Measurements from ENCODE around the gene SH3BGRL2.
A peak's percentile ranks its signal among the peaks of the same experiment; 100 is the strongest.
"Not testable (repeated sequence)": the region's sequence is repeated elsewhere in the genome, so short reads cannot be mapped to it uniquely, and the experiment has no call there.

The SH3BGRL2 gene

DNA sequence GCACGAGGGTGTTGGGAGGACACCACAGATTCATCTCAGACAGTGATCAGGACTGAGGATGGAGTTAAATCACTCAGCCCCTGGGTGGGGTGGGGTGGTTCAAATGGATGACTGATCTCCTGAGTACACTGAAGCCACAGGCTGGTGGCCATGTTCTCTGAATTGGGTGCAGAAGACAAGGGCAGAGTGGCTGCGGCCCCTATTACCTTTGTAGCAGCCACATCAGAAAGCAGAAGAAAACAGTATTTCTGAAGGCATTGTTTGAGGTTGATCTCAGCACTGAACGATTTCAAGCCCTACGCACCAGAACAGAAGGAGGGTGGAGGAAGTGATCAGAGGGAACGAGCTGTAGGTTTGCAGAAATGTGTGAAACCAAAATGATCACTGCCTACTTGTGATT lies 71.6 kb downstream of the SH3BGRL2 start:
- DNase-seq, result peak in 2 of 5 experiments; percentile 21 to 24

DNA sequence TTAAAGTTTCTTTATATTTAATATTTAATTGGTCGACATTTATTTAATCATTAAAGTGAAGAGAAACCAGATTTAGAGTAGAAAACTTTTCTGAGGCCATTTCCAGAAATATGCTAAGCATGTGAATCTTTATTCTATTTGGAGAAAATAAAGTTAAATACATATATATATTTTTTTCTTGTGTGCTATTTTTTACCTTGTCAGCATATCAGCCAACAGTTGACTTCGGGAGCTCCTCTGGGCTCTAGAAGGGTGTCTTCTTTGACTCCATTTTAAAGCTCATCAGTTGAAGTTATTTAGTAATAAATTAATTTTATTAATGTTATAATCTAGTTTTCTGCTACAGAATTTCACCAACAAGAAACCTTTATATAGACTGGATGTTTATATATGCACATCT lies 73.1 kb downstream of the SH3BGRL2 start:
- DNase-seq, result no peak

DNA sequence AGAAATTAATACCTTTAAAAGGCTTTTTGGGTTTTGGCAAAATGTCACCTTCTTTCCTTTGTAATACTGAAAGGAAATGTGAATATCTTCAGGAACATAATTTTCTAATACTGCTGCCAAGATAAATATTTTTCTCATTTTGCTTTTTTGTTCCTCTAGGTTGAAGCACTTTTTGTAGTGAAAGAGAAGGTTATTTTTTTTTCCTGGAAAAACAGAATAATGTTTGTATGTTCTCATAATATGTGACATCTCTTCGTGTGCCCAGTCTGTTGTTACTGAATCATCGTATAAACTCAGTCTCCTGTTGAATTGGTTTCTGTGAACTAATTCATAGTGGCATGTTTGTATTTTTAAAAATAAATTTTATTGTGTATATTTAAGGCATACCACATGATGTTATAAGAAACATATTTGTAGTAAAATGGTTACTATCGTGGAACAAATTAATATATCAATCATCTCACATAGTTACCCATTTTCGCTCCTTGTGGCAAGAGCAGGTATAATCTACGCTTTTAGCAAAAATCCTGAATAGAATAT lies 74.4 kb downstream of the SH3BGRL2 start:
- DNase-seq, result no peak

DNA sequence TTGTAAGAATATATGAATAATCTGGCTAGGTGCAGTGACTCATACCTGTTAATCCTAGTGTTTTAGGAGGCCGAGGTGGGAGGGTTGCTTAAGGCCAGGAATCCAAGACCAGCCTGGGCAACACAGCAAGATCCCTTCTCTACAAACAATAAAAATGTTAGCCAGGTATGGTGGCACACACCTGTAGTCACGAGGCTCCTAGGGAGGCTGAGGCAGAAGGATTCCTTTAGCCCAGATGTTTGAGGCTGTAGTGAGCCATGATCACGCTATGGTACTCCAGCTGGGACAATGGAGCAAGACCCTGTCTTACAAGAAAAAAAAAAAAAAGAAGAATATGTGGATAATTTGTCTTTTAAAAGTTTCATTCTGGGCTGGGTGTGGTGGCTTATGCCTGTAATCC lies 75.4 kb downstream of the SH3BGRL2 start:
- DNase-seq, result no peak

DNA sequence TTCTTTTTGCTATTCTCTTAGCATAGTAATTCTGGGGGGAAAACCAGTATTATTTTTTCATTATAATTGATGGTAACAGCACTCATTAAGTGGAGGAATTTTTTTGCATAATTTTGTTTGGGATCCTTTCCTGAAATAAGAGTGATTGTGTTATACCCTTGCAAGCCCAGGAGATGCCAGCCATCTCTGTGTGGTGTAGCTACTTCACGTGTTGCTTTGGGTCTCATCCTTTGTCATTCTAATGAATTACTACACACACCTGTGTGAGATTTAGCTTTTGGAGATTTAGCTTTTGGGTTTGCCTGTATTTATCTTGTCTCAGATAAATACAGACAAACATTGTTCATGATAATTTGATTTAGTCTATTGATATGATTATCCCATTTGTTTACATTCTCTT lies 76.5 kb downstream of the SH3BGRL2 start:
- DNase-seq, result no peak

DNA sequence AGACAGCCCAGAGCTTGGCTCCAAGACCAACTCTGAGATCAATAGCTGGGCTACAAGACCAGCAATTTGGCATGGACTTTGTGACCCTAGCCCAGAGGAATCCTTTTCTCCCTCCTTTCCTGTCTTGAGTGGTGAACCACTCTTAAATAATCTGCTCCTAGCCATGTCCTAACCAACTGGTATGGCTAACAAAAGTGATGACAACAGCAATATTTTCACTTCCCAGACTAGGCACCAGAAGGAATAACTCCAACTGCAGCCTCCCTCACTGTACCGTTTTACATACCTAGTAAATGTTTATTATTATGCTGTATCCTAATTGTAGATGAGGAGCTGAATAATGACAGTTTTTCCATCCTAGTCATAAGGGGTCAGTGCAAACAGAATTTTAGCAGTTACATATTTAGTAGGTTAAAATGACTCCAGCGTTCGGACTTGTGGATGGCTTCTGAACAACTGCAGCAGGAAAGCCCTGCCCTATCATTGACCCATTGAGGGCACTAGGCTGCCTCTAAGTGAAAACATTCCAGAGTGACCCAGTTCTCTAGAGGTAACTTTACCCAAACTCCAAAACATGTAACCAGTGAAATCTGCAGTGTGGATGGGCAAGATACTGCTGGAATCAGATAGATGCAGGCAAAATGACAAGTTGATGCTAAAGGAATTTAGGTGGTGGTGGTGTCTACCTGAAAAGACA lies 77.1 kb downstream of the SH3BGRL2 start:
- no peak for DNase-seq

DNA sequence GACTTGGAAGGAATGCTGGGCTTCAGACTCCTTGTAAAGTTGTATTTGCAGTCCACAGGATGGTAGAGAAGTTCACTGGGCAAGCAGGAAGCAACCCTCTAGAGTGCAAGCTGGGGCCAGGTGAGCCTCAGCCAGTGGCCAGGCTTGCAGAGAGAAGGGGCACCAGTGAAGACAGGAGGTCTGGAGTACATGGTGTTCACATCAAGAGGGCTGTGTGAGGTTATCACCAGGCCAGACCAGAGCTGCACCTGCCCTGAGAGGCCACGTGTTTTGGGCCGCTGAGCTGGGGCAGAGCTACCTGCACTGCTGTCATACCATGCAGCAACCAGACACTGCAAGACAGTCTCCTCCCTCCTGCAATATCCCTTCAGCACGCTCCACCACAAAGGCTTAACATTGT lies 79.0 kb downstream of the SH3BGRL2 start:
- DNase-seq, result no peak

DNA sequence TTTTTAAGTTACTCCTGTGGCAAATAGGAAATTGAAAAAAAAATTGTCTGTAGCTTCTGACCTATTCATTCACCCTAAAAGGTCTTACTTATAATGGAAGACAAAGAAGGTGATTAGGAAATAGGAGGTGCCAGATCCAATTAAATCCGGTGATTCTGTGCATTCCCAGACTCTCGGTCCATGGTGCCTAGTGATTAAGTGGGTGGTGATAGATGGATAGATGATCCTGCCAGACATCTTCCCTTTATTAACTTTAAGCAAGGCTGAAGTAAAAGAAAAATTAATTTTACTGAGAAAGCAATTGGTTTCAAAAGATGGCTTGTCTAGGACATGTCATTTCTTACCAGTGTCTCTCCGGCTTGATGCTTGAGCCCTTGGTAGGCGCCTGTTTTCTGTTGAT lies 80.0 kb downstream of the SH3BGRL2 start:
- no peak for DNase-seq

DNA sequence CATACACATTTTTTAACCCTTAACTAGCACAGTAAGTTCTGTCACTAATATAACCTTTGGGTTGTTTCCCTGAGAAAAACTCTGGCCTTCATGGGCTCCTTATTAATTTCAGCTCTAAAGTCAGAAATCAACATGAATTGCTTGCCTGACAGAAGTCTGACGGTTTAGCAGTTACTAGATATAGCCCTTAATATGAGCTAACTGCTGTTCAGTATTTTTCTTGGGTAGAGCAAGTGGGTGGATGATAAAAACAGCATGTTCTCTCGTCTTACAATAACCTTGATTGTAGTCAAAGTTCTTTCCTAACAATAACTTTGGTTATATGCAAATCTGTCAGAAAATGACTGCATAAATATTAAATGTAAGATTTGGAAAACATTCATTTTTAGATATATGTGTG lies 81.0 kb downstream of the SH3BGRL2 start:
- DNase-seq, result no peak

DNA sequence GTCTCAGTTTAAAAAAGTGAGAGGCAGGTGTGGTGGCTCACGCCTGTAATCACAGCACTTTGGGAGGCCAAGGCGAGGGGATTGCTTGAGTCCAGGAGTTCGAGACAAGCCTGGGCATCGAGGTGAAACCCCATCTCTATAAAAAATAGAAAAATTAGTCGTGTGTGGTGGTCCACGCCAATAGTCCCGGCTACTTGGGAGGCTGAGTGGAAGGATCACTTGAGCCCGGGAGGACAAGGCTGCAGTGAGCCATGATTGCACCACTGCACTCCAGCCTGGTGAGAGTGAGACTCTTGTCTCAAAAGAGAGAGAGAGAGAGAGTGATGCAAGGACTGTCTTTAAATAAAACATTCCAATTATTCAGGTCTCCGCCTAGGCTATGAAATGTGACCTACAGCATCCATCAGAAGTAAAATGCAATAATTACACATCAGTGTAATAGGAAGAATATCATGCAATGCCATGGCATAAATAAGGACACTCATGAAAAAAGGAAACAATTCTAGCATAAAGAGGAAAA lies 81.5 kb downstream of the SH3BGRL2 start:
- DNase-seq, result no peak

DNA sequence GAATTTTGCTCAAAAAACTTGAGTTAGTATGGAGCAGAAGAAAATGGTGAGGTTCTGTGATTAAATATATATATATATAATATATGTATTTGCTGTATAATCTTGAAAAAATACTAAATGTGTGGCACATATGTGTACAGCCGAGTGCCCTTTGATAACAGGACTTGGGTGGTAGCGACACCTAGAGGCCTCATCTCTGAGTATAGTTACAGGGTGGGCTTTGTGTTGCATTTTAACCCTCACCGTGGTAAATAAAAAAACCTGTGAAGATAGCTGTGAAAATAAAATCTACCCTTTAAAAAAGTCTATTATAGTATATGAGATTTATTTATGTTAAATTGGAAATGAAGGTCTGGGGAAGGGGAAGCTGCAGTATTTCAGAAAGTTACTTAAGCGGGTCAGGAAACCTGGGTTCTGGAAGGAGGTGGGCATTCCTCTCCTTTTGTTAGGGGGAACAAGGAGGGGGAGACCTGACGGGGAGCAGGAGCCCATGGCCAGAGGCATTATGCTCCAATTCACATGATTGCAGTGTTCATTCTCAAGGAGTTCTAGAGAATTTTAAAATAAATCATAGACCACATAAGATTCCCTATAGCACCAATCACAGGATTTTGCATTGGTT lies 82.7 kb downstream of the SH3BGRL2 start:
- peak in 2 of 5 experiments; percentile 3 to 27 for DNase-seq

DNA sequence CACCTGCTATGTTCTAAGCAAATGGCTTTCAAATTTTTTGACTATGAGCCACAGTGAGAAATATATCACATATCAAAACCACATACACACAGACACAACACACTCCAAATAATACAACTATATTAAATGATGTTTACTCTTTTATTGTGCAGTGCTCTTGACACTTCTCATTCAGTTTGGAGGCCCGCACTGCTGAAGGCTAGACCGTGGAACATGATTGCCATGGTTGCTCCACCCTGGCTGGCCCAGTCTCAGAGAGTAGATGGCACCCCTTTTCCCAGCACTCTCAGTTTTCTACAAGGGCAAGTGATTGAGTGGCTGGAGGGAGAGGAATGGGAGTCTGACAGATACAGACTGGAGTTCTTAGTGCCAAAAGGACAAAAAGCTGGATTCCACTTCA lies 86.9 kb downstream of the SH3BGRL2 start:
- DNase-seq, result no peak

DNA sequence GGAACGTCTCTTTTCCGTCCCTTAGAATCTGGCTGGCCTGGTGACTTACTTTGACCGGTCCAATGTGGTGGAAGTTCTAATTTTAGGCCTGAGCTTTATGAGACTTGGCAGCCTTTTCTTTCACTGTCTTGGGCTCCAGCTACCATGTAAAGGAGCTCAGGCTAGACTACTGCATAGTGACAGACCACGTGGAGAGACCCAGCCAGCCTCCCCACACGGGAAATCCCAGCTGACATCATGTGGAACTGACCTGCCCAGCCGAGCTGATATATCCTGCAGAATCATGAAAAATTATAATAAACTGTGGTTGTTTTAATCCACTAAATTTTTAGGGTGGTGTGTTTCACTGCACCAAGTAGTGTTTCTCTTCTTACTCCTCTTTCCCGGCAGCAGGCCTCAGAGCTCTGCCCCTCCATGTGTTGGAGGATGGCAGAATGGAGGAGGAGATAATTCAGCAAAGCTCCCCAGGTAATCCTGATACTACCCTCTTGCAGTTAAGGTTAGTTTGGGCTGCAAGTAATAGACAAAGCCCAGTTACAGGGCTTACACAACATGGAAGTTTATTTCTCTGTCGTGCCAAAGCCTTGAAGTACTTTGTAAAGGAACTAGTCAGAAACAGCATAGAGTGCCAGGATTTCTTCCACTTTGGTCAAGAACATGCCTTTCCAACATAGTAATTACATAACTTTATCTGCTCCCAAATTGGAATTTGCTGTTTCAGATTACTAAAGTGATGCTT lies 87.5 kb downstream of the SH3BGRL2 start:
- DNase-seq, result no peak

DNA sequence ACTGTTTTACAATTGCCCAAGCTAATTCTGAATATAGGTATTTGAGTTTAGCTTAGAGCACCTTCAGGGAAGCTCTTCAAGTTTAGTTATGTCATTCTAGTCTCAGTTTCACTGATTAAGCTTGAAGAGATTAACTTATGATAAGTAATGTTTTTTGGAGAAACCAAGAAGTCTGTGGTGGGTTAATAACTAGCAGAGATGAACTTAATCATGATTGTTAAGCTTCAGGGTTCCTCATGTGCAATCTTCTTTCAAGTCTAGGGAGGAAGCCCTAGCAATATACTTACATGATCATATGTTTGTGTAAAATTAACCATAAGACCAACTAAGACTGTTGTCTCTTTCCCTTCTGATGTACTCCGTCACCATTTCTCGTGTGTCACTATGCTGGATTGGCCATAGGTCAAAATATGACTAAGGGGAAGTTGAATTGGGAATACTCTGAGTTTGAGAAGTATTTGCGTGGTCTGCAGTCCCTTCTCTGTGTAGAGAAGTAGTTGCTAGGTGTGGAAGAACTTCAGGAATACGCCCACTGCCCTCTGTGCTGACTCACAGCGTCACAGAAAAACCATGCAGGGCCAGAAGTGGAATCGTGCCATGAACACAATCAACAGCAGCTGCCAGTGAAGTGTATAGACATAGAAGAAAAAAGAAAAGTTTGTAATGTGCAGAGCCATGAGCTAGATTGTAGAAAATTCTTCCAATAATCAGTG lies 88.3 kb downstream of the SH3BGRL2 start:
- no peak for DNase-seq

DNA sequence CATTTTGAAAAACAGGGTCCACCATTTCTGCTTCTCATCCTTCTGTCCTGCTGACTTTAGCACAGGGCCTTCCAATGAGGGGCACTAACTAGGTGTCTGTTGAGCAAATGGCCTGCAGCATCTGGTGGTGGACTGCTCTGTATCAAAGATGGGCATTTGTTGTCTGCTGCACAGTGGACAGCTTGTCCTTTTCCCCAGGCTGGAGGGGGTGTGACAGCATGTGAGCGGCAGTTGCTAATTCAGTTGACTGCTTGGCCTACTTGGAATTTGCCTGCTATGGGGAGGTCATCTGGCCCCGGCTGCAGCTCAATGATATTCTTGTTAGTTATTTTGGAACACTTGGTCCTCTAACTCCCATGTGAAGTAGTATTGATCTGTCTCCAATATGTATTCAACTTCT lies 93.7 kb downstream of the SH3BGRL2 start:
- DNase-seq, result no peak

DNA sequence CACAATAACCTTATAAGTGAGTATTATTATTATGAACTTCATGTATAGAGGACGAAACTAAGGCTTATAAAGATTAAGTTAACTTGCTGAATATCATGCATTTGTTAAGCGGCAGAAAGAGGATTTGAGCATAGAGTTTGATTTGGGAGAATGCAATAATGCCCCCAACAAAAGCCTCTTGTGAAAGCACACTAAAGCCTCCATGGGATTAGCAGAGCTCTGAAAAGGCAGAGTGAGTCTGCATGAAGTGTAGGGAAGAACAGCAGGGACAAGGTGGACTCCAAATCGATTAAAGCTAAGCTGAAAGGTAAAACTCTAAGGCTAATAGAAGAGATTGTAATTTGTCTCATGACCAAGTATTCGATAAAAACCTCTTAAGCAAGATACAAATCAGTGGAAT lies 100.3 kb downstream of the SH3BGRL2 start:
- no peak for DNase-seq

DNA sequence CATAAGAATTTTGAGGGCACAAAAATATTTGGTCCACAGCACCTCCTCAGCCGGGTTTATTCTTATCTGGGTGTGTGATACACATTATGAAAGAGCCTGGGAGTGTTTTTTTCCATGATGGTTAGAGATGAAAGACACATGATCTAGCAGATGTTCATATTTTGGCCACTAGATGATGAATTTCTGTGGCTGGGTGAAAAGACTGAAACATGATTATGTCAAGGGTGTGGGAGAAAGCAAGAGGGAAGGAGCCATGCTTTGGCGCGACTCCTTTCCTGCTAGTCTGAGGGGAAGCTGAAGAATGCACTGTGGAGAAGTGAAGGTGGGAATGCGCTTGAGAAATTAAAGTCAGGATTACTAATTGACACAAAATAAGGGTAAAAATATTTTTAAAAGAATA lies 102.3 kb downstream of the SH3BGRL2 start:
- no peak for DNase-seq

DNA sequence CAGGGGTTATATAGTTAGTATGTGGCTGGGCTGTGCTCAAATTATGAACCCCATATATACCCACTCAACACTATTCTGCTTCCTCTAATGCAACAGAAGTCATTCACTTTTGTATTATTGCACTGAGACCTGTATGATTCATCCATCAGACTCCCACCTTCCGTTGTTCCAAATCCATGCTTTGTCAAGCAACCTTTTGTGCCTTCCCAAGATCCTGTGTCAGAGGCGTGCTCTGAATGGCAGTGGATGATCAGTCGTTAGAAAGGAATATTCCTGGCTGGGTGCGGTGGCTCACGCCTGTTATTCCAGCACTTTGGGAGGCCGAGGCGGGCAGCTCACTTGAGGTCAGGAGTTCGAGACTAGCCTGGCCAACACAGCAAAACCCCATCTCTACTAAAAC lies 103.2 kb downstream of the SH3BGRL2 start:
- DNase-seq, result no peak

DNA sequence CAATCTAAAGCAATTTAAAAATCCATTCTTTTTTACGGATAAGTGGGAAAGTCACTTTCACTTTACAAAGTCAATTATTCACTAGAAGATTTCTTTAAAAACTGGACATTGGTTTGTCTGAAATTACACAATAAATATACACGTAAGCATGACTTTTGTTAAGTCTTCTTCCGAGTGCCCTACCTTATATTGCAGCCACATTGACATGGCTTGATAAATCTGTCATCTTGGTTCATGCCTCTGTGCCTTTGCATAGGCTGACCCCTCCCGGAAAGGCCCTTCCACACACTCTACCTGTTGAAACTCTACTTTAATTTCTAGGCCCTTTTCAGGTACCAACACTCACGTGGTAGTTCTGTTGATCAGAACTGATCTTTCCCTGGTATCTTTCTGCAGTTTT lies 104.1 kb downstream of the SH3BGRL2 start:
- no peak for DNase-seq

DNA sequence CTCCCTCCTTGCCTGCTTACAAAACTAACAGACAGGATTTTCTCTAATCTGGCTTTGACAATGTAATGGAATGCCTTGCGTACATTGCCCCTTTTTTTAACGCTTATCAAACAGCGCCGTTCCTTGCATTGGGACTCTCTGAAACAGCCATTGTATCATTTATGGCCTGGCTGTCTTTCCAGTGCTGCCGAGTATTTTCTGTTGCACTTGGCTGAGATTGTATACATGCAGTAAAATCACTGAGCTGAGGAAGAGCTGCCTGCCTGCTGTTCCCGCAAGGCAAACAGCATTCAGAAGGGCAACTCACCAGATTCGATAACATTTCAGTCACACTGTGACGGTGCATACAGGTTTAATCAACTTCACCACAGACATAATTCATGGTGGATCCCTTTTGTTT lies 106.0 kb downstream of the SH3BGRL2 start:
- no peak for DNase-seq

DNA sequence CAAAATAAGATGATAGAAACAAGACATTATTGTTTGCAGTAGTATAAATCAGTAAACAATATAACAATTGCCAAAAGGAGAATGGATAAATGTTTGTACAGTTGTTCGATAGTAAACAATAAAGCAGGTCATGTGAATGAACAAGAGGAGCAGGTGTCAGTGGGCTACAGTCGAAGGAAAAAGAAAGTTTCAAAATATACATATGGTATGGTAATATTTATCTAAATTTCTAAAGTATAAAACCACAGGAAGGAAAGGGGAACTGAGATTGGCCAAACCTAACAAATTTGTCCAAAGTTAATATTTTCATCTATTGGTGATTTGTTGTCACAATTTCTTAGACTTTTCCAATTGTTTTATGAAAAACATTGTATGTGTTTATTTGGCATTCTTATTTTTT lies 110.9 kb downstream of the SH3BGRL2 start:
- DNase-seq, result no peak

DNA sequence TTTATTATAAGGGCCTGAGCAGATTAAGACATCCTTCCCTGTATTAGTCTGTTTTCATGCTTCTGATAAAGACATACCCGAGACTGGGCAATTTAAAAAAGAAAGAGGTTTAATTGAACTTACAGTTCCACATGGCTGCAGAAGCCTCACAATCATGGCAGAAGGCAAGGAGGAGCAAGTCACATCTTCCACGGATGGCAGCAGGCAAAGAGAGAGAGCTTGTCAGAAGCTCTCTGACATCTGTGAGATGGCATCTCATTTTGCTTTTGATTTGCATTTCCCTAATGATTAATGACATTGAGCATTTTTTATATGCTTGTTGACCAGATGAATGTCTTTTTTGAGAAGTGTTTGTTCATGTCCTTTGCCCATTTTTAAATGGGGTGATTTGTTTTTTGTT lies 114.2 kb downstream of the SH3BGRL2 start:
- DNase-seq, result not testable (repeated sequence)

DNA sequence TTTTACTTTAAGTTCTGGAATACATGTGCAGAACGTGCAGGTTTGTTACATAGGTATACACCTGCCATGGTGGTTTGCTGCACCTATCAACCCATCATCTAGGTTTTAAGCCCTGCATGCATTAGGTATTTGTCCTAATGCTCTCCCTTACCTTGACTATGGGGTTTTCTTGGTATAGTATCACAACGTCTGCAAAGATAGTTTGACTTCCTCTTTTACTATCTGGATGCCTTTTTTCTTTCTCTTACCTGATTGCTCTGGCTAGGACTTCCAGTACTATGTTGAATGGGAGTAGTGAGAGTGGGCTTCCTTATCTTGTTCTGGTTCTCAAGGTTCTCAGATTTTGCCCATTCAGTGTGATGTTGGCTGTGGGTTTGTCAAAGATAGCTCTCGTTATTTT lies 115.2 kb downstream of the SH3BGRL2 start:
- not testable (repeated sequence) for DNase-seq
